Endothelial cell of umbilical vein (primary cell): ENCODE data around the gene ZNF30. TPM values are rescaled to one million over a fixed set of nuclear protein-coding genes. Genes with fewer than 3 reads are reported as not detected.

ENCODE experiments used
- BruUV-seq: library from RNA; stranded (reverse); fragments of 400-500 nt; replicated peaks from 2 replicates; lab custom pipeline; 2021; lab: Mats Ljungman, UMichigan
- CTCF ChIA-PET: fragments of 300-600, 350-600 bp; sonication (Branson Sonifier 250); formaldehyde crosslinking; loops from one replicate; lab custom pipeline; 2021; ENCODE audit warnings: antibody characterized with exemption, inconsistent platforms; lab: Charles Lee
- POLR2A ChIA-PET: fragments of 300-600, 350-600 bp; sonication (Branson Sonifier 250); formaldehyde crosslinking; loops from one replicate; lab custom pipeline; 2021; ENCODE audit warnings: antibody characterized with exemption, inconsistent platforms; lab: Charles Lee
- DNase-seq: peaks from one replicate; pipeline ENCODE4 v3.0.0-alpha.2; 2011; ENCODE audit warnings: low read depth, low spot score
- FAIRE-seq: peaks from 2 replicates; lab custom pipeline; 2011; peaks lifted over from hg19 to GRCh38; lab: Jason Lieb, UNC
- H2AFZ ChIP-seq: 2 replicates; pipeline ENCODE4 v1.6.0; 2012; ENCODE audit warnings: low read depth, low read length, control low read depth, inconsistent platforms
- H3K27ac ChIP-seq: 2 replicates; pipeline ENCODE4 v1.5.1; 2011; ENCODE audit warnings: low read depth, mild to moderate bottlenecking, control low read depth, low read length, moderate library complexity; ENCODE audit not compliant: insufficient read depth
- H3K27me3 ChIP-seq, 2 experiments: 2 replicates each; pipeline versions ENCODE4 v1.6.0 to v1.6.1; 2011; ENCODE audit warnings: low read length in 2 of 2, mixed read lengths in 1 of 2; ENCODE audit not compliant: control insufficient read depth in 2 of 2, insufficient read depth in 2 of 2
- H3K36me3 ChIP-seq, 2 experiments: 2 replicates in 1 of 2; 3 replicates in 1 of 2; pipeline ENCODE4 v1.5.1; 2011; ENCODE audit warnings: low read length in 2 of 2, mild to moderate bottlenecking in 1 of 2, moderate library complexity in 1 of 2; ENCODE audit not compliant: control insufficient read depth in 2 of 2, insufficient read depth in 2 of 2; ENCODE audit errors: extremely low read depth in 1 of 2
- H3K4me1 ChIP-seq: 3 replicates; pipeline ENCODE4 v1.5.1; 2011; ENCODE audit warnings: mild to moderate bottlenecking, low read length; ENCODE audit not compliant: control insufficient read depth, insufficient read depth; ENCODE audit errors: extremely low read depth
- H3K4me2 ChIP-seq: 2 replicates; pipeline ENCODE4 v1.6.1; 2011; ENCODE audit warnings: low read length, control low read depth, mixed read lengths; ENCODE audit not compliant: insufficient read depth
- H3K4me3 ChIP-seq, 3 experiments: fragments of 200-600 bp in 1 of 3; sonication (generic), shearing (Covaris generic) in 1 of 3; replicated peaks in 1 of 3; 2 replicates each; pipeline ENCODE4 v1.5.1; 2011 to 2016; ENCODE audit warnings: control low read depth in 3 of 3, low read length in 3 of 3, mild to moderate bottlenecking in 2 of 3, inconsistent platforms in 1 of 3, low read depth in 1 of 3, moderate library complexity in 1 of 3; ENCODE audit not compliant: insufficient read depth in 1 of 3
- H3K79me2 ChIP-seq: 2 replicates; pipeline ENCODE4 v1.6.0; 2012; ENCODE audit warnings: low read length, inconsistent platforms; ENCODE audit not compliant: control insufficient read depth, insufficient read depth
- H3K9ac ChIP-seq: replicated peaks from 2 replicates; pipeline ENCODE3; 2011; ENCODE audit warnings: low read length, control low read depth; ENCODE audit not compliant: insufficient read depth; ENCODE audit errors: extremely low read depth
- H3K9me1 ChIP-seq: replicated peaks from 3 replicates; pipeline ENCODE4 v1.6.0; 2011; ENCODE audit warnings: mild to moderate bottlenecking, low read length; ENCODE audit not compliant: control insufficient read depth, insufficient read depth; ENCODE audit errors: extremely low read depth
- H3K9me3 ChIP-seq: replicated peaks from 2 replicates; pipeline ENCODE4 v1.5.1; 2012; ENCODE audit warnings: low read length, inconsistent platforms; ENCODE audit not compliant: control insufficient read depth, insufficient read depth
- H4K20me1 ChIP-seq: replicated peaks from 2 replicates; pipeline ENCODE3; 2011; ENCODE audit warnings: mild to moderate bottlenecking, low read length; ENCODE audit not compliant: control insufficient read depth, insufficient read depth; ENCODE audit errors: extremely low read depth
- FOS ChIP-seq: IDR thresholded peaks from 2 replicates; pipeline ENCODE4 v1.6.1; 2011; ENCODE audit warnings: mild to moderate bottlenecking, low read length, moderate library complexity, borderline replicate concordance; ENCODE audit not compliant: insufficient read depth
- MYC ChIP-seq: IDR thresholded peaks from one replicate; pipeline ENCODE4 v1.6.1; 2011; ENCODE audit warnings: mild to moderate bottlenecking, low read depth, low read length
- POLR2A ChIP-seq: IDR thresholded peaks from 2 replicates; pipeline ENCODE4 v1.6.1; 2012; ENCODE audit warnings: low read depth, mild to moderate bottlenecking, control low read depth, low read length
- POLR2AphosphoS5 ChIP-seq: IDR thresholded peaks from 2 replicates; pipeline ENCODE4 v1.6.1; 2012; ENCODE audit warnings: low read depth, mild to moderate bottlenecking, control low read depth, low read length, moderate library complexity; ENCODE audit not compliant: insufficient read depth
- dilution Hi-C: fragments of 300-500 bp; cut with MboI; formaldehyde crosslinking; loops from one replicate; pipeline ENCODE4 v1.15.0; 2019; ENCODE audit warnings: low sequenced_read_pairs; ENCODE audit not compliant: extremely low pct_ligation_motif_present
- intact Hi-C: fragments of 100-400 bp; cut with micrococcal nuclease; formaldehyde crosslinking; loops from one replicate; pipeline ENCODE4 v1.10.0; 2022
- polyA plus RNA-seq, 4 experiments: library from polyadenylated mRNA; depleted of rRNA in 3 of 4; stranded (reverse) in 3 of 4; unstranded in 1 of 4; fragments of >200 nt; gene quantifications; 2 replicates each; pipeline versions ENCODE4 v1.2.1 to v1.2.3, GENCODE V29; 2011 to 2012; ENCODE audit warnings: missing spikeins in 1 of 4
- total RNA-seq: library from RNA; stranded (reverse); gene quantifications from 2 replicates; pipeline ENCODE4 v1.2.3, GENCODE V29; 2021
- TF ChIP-seq, protein P1 (sequence below): IDR thresholded peaks from 2 replicates; pipeline ENCODE4 v1.6.1; 2011; ENCODE audit not compliant: insufficient read depth, insufficient read length
- TF ChIP-seq, protein P2 (sequence below), 2 donors: IDR thresholded peaks; 1 replicate in 1 of 2; 2 replicates in 1 of 2; pipeline ENCODE4 v1.5.1; 2011; ENCODE audit warnings: low read length in 2 of 2, mild to moderate bottlenecking in 2 of 2, moderate library complexity in 2 of 2, control low read depth in 1 of 2, inconsistent platforms in 1 of 2, low read depth in 1 of 2; ENCODE audit not compliant: insufficient read depth in 1 of 2; ENCODE audit errors: extremely low read depth in 1 of 2

Gene ZNF30
- total and polyA plus RNA-seq, 2 donors (not counting 3 experiments of a cell fraction or from before 2014, with no cell fraction given), result 1.3 to 4.7 TPM

- POLR2A ChIA-PET, result interaction anchor here (0.6 kb wide), 1 partner anchor 25 kb away, joined by 8 read pairs; no protein-coding TSS in a partner anchor
These were observed 45.5 kb downstream of the ZNF30 start for GRCh38 chr19:34972163-34972705.

More at GRCh38 chr19:34972163-34972705, 45.5 kb downstream of the ZNF30 start:
- H3K4me1 ChIP-seq, result no peaks in the 10 kb centered on the region
- no peak overlapping the region for H3K4me2 ChIP-seq
- TF ChIP-seq FOS (no peak), POLR2A (no peak), MYC (no peak), POLR2AphosphoS5 (no peak)
- TF ChIP-seq, protein P1, sequence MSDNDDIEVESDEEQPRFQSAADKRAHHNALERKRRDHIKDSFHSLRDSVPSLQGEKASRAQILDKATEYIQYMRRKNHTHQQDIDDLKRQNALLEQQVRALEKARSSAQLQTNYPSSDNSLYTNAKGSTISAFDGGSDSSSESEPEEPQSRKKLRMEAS, result no peak
- TF ChIP-seq, protein P2, sequence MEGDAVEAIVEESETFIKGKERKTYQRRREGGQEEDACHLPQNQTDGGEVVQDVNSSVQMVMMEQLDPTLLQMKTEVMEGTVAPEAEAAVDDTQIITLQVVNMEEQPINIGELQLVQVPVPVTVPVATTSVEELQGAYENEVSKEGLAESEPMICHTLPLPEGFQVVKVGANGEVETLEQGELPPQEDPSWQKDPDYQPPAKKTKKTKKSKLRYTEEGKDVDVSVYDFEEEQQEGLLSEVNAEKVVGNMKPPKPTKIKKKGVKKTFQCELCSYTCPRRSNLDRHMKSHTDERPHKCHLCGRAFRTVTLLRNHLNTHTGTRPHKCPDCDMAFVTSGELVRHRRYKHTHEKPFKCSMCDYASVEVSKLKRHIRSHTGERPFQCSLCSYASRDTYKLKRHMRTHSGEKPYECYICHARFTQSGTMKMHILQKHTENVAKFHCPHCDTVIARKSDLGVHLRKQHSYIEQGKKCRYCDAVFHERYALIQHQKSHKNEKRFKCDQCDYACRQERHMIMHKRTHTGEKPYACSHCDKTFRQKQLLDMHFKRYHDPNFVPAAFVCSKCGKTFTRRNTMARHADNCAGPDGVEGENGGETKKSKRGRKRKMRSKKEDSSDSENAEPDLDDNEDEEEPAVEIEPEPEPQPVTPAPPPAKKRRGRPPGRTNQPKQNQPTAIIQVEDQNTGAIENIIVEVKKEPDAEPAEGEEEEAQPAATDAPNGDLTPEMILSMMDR (IDR thresholded peaks at IDR 0.05; ENCODE audit: extremely low read depth in 1 of 2, insufficient read depth in 1 of 2, low read depth in 1 of 2, low read length in 2 of 2), result no peak
- no peaks in the 10 kb centered on the region for H3K9me1 ChIP-seq
- no peaks in the 10 kb centered on the region for H3K9me3 ChIP-seq
- FAIRE-seq (no peak), DNase-seq (no peak)
- CTCF ChIA-PET, result interaction anchor here (0.7 to 6.3 kb wide), 16 partner anchors 8 to 134 kb away, joined by 3 to 129 read pairs (median 7); partner anchors contain the start of genes GRAMD1A, ZNF30 and ZNF792
- no TSS peak for BruUV-seq
- H3K4me3 ChIP-seq, result no peak overlapping the region
- no peak overlapping the region for H3K9ac ChIP-seq
- no peak overlapping the region for H3K27ac ChIP-seq
- H3K27me3 ChIP-seq, result no peaks in the 10 kb centered on the region
- no peaks in the 10 kb centered on the region for H3K79me2 ChIP-seq
- dilution Hi-C loops, result no loop called here
- H3K36me3 ChIP-seq, result no peaks in the 10 kb centered on the region
- intact Hi-C loops, result loop anchor here (5.0 kb wide), 1 partner anchor 60 kb away; the partner anchor contains the start of gene SCN1B
- H4K20me1 ChIP-seq, result no peaks in the 10 kb centered on the region
- H2AFZ ChIP-seq, result no peak overlapping the region
